GM21825 (cell line): ENCODE results near the gene BAG1.

Experiments used
- ATAC-seq: cut with Tn5 transposase; IDR thresholded peaks from one replicate; pipeline ENCODE4 v1.9.1; 2021; ENCODE audit warnings: mild to moderate bottlenecking, moderate library complexity; ENCODE audit not compliant: unreplicated experiment

Gene BAG1

GRCh38 chr9:33277484-33277883 lies 13.0 kb upstream of the BAG1 start:
- no peak for ATAC-seq

- no peak for ATAC-seq
These were observed 9.4 kb upstream of the BAG1 start for GRCh38 chr9:33273972-33274328.

- no peak for ATAC-seq
These were observed 8.9 kb upstream of the BAG1 start for GRCh38 chr9:33273266-33273971.

GRCh38 chr9:33272061-33272460 lies 7.6 kb upstream of the BAG1 start:
- ATAC-seq, result no peak

- ATAC-seq, result no peak
These were observed 5.6 kb upstream of the BAG1 start for GRCh38 chr9:33270146-33270545.

GRCh38 chr9:33267151-33267767 lies 2.8 kb upstream of the BAG1 start:
- no peak for ATAC-seq

GRCh38 chr9:33265211-33265865 lies 830 bp upstream of the BAG1 start:
- ATAC-seq, result no peak

GRCh38 chr9:33264003-33264472 lies 470 bp downstream of the BAG1 start:
- peak; percentile 21 for ATAC-seq

GRCh38 chr9:33263131-33264002 lies 1.1 kb downstream of the BAG1 start:
- no peak for ATAC-seq

GRCh38 chr9:33260372-33260771 lies 4.1 kb downstream of the BAG1 start:
- no peak for ATAC-seq

GRCh38 chr9:33257276-33257675 lies 7.2 kb downstream of the BAG1 start:
- ATAC-seq, result no peak

- no peak for ATAC-seq
These were observed 8.3 kb downstream of the BAG1 start for GRCh38 chr9:33256236-33256635.

GRCh38 chr9:33255471-33255870 lies 9.0 kb downstream of the BAG1 start:
- ATAC-seq, result no peak

GRCh38 chr9:33255014-33255413 lies 9.5 kb downstream of the BAG1 start:
- no peak for ATAC-seq

GRCh38 chr9:33254211-33254610 lies 10.3 kb downstream of the BAG1 start:
- ATAC-seq, result no peak

GRCh38 chr9:33250458-33250995 lies 14.0 kb downstream of the BAG1 start:
- no peak for ATAC-seq

GRCh38 chr9:33249983-33250382 lies 14.5 kb downstream of the BAG1 start:
- no peak for ATAC-seq

- peak; percentile 59 for ATAC-seq
These were observed 15.3 kb downstream of the BAG1 start for GRCh38 chr9:33249087-33249658.

- peak; percentile 12 for ATAC-seq
These were observed 15.9 kb downstream of the BAG1 start for GRCh38 chr9:33248606-33249005.

GRCh38 chr9:33246269-33246860 lies 18.1 kb downstream of the BAG1 start:
- no peak for ATAC-seq
